Prostate gland (tissue), 2 donors: ENCODE data around the gene GUCY2D.

ENCODE experiments used
- CTCF ChIP-seq, 4 experiments: fragments of 200-600 bp in 2 of 4; fragments of 450-650 bp in 2 of 4; sonication (generic) in 2 of 4; IDR thresholded peaks; 1 replicate in 3 of 4; 2 replicates in 1 of 4; pipeline ENCODE4 v1.5.1; 2016 to 2019; ENCODE audit warnings: antibody characterized with exemption in 4 of 4, mild to moderate bottlenecking in 2 of 4, moderate library complexity in 2 of 4
- POLR2A ChIP-seq: fragments of 450-650 bp; IDR thresholded peaks from one replicate; pipeline ENCODE4 v1.6.1; 2016; ENCODE audit warnings: antibody characterized with exemption, mild to moderate bottlenecking

- TF ChIP-seq CTCF (IDR thresholded peaks at IDR 0.05), result peak in 3 of 4 experiments; percentile 67 to 91 (median 83)
- no peak for TF ChIP-seq POLR2A
These were observed 14.4 kb downstream of the GUCY2D start for GRCh38 chr17:8016632-8017424.
